Measurements from ENCODE around the gene TEKTIP1.

DNA sequence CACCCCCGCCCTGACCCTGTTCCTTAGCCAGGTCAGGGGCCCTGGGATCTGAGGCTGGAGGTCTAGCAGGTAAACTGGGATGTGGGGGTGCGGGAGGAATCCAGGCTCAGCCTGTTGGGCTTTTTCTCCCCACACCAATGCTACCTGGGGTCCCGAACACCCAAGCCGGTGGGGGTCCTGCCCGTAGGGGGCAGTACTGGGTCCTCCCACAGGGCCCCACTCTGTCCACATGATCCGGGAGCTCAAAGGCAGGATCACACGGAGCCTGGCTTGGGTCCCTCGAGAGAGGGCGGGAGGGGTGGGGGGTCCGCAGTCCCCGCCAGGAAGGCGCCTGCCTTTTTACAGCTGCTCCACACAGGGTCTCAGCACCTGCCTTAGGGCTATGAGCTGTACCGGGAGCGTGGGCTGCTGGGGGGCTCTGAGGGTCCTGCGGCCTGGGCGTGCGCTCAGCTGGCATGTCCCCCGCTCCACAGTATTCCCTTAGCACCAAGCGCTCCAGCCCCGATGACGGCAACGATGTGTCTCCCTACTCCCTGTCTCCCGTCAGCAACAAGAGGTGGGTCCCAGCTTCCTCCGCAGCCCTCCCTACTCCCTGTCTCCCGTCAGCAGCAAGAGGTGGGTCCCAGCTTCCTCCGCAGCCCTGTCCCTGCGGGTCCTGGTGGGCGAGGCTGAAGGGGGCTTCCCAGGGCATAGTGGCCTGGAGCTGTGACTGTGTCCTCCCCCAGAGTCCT lies 12.3 kb upstream of the TEKTIP1 start:
- TF ChIP-seq, protein P1, sequence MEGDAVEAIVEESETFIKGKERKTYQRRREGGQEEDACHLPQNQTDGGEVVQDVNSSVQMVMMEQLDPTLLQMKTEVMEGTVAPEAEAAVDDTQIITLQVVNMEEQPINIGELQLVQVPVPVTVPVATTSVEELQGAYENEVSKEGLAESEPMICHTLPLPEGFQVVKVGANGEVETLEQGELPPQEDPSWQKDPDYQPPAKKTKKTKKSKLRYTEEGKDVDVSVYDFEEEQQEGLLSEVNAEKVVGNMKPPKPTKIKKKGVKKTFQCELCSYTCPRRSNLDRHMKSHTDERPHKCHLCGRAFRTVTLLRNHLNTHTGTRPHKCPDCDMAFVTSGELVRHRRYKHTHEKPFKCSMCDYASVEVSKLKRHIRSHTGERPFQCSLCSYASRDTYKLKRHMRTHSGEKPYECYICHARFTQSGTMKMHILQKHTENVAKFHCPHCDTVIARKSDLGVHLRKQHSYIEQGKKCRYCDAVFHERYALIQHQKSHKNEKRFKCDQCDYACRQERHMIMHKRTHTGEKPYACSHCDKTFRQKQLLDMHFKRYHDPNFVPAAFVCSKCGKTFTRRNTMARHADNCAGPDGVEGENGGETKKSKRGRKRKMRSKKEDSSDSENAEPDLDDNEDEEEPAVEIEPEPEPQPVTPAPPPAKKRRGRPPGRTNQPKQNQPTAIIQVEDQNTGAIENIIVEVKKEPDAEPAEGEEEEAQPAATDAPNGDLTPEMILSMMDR (IDR thresholded peaks at IDR 0.05): no peak
- no peak for TF ChIP-seq POLR2A (IDR thresholded peaks at IDR 0.05)
